Ectodermal cell (in vitro differentiated cells): Measurements from ENCODE around the gene COL18A1.
"Not testable (repeated sequence)": the region's sequence is repeated elsewhere in the genome, so short reads cannot be mapped to it uniquely, and the experiment has no call there.

Experiments used
- H3K27ac ChIP-seq: 2 replicates; pipeline ENCODE4 v1.7.0; 2013; ENCODE audit warnings: mild to moderate bottlenecking, low read depth, low read length; ENCODE audit not compliant: insufficient read depth, poor library complexity, severe bottlenecking
- H3K27me3 ChIP-seq: 2 replicates; pipeline ENCODE4 v1.7.0; 2013; ENCODE audit warnings: mild to moderate bottlenecking, low read length; ENCODE audit not compliant: insufficient read depth, control insufficient read depth, poor library complexity, severe bottlenecking
- H3K36me3 ChIP-seq: one replicate; pipeline ENCODE4 v1.7.0; 2013; ENCODE audit warnings: low read length; ENCODE audit not compliant: control insufficient read depth, insufficient read depth
- H3K4me1 ChIP-seq: one replicate; pipeline ENCODE4 v1.7.0; 2013; ENCODE audit warnings: low read length; ENCODE audit not compliant: control insufficient read depth, insufficient read depth
- H3K4me3 ChIP-seq: 2 replicates; pipeline ENCODE4 v1.7.0; 2013; ENCODE audit warnings: low read depth, low read length, control low read depth; ENCODE audit not compliant: insufficient read depth
- H3K9me3 ChIP-seq: 2 replicates; pipeline ENCODE4 v1.7.0; 2013; ENCODE audit warnings: mild to moderate bottlenecking, low read length, moderate library complexity; ENCODE audit not compliant: control insufficient read depth
- WGBS, 2 experiments: methylation state at CpG; one replicate each; pipeline ENCODE4 v1.1.7; 2013; ENCODE audit warnings: missing lambda C conversion rate in 2 of 2; 5-methylcytosine and 5-hydroxymethylcytosine counted together

COL18A1 gene

DNA sequence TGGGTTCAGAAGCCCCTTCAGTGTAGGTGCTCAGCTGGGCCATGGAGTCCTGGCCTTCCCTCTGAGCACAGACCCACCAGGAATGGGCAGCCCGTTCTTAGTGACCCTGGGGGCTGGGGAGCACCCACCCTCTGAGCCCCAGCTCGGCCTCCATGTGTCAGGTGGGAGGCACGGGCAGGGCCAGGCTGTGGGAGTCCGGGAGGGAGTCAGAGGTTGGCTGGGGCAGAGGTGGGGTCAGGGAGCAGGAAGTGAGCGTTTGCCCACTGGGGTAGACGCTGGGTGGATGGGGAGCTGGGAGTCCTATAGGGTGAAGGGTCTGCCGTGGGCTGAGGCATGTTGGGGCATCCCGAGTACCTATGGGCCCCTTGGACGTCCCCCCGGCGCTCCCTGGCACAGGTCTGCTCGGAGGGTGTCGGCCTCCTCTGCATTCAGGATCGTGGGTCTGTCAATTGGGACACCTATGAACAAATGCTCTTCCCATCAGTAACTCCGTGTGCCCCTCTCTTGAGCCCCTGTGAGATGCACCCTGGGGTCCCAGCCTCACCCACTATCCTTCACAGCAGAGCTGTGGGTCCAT lies 30.5 kb downstream of the COL18A1 start:
- no peaks in the 10 kb centered on the region for H3K9me3 ChIP-seq
- H3K4me1 ChIP-seq: peaks cover 18% of the 10 kb centered on the region
- H3K27ac ChIP-seq: no peak overlapping the region
- WGBS, 2 experiments: 90% methylated on average over 15 of the region's 15 CpGs
- H3K27me3 ChIP-seq: no peaks in the 10 kb centered on the region
- H3K36me3 ChIP-seq: no peaks in the 10 kb centered on the region
- no peak overlapping the region for H3K4me3 ChIP-seq

DNA sequence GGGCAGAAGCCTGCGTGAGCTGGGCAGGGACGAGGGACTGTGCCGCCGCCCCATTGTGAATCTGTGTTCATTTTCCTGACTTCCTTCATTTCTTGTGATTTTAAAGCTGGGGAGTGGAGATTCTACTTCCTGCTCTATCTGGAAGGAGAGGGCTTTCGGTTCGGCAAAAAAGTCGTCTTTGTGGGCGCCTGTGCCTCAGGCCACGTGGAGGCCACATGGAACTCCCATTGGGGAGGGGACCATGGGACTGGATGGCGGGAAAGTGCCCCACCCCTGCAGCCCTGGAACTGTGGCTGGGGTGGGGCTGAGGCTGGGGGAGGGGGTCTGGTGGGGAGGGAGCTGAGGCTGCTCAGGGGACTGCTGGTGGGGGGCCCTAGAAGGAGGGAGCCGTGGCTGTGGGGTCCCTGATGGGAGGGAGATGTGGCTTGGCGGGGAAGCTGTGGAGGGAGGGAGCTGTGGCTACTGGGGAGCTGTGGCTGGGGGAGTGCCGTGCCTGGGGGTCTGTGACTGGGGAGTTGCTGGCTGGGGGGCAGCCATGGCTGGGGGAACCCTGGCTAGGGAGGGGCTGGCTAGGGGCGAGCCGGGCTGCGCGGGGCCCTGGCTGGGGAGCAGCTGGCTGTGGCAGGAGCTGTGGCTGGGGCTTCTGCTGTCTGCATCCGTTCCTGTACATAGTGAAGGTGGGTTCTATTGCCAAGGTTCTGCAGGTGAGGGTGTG lies 31.5 kb downstream of the COL18A1 start:
- WGBS, 2 experiments: 91 to 92% methylated on average over 18 of the region's 18 CpGs
- H3K4me3 ChIP-seq: no peak overlapping the region
- H3K27ac ChIP-seq: no peak overlapping the region

DNA sequence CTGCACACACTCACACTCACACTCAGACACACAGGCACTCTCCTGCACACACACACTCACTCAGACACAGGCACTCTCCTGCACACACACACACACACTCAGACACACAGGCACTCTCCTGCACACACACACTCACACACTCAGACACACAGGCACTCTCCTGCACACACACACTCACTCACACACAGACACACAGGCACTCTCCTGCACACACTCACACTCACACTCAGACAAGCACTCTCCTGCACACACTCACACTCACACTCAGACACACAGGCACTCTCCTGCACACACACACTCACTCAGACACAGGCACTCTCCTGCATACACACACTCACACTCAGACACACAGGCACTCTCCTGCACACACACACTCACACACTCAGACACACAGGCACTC lies 32.9 kb downstream of the COL18A1 start:
- H3K4me3 ChIP-seq, H3K36me3 ChIP-seq, H3K27me3 ChIP-seq, H3K4me1 ChIP-seq, H3K9me3 ChIP-seq, H3K27ac ChIP-seq: not testable (repeated sequence)

More for the DNA sequence above, 31.5 kb downstream of the COL18A1 start:
- Histone ChIP-seq H3K4me1 (peaks cover 10% of the 10 kb centered on the region), H3K9me3 (no peaks in the 10 kb centered on the region), H3K27me3 (no peaks in the 10 kb centered on the region), H3K36me3 (no peaks in the 10 kb centered on the region)

DNA sequence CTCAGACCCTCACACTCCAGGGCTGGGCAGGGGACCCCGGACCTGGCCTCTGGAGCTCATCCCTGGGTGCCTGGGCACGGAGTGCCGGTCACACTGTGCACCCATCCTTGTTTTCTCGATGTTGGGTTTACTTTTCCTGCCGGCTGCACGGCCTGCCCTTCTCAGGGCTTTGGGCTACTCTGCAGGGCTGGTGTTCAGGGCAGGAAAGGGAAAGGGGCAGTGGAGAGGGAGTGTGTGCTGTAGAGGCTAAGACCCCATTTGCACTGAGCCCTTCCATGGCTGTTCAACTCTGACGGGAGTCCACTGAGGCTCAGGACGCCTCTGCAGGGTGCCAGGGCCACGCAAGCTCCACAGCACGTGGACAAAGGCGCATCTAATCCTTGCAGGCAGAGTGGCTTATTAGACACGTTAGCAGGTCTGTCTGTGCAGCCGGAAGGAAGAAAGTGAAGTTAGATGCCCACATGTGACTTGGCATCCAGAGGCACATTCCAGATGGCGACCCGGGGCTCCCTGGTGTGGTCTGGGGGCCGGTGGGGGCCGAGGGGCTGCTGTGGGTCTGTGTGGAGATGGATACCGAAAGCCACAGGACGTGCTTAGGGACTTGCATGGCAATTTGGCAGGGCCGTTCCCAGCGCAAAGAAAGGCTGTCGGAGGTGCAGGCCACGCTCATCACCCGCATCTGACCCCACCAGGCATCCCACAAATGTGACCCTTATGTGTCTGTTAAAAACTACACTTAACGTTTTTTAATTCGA lies 33.6 kb downstream of the COL18A1 start:
- WGBS, 2 experiments: 89% methylated on average over 26 of the region's 26 CpGs
- H3K27ac ChIP-seq: no peak overlapping the region
- H3K27me3 ChIP-seq: no peaks in the 10 kb centered on the region
- H3K36me3 ChIP-seq: no peaks in the 10 kb centered on the region
- peaks cover 5% of the 10 kb centered on the region for H3K4me1 ChIP-seq
- H3K4me3 ChIP-seq: no peak overlapping the region
- H3K9me3 ChIP-seq: no peaks in the 10 kb centered on the region

DNA sequence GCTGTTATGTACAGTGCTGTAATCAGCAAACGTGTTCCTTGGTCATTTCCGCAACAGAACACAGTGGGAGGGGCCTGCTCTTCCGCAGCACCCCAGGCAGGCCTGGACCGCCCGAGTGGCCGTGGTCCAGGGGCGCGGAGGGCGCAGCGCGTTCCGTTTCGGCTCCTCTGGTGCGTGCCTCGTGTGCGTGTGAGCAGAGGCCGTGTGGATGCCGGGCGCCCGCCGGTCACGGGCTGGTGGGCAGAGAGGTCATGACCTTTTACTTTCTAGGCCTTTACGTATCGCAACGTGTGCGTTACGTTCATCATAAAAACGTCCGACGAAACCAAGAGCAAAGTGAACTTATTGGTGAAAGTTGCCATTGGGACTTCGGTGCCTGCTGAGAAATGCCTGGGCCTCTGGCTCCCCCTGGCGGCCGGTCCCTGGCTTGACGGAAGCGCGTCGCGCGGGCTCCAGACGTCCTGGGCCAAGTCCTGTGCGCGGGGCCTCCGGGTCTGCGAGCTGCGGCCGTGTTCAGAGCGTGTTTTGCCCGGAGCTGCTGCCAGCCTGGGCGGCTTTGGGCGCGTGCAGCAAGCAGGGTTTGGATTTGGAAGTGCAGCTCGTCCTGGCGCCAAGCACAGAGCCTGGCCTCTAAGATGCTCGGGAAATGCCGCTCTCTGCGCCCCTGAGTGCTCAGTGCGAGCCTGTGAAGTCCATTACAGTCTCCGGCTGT lies 34.4 kb downstream of the COL18A1 start:
- H3K4me3 ChIP-seq: no peak overlapping the region
- no peaks in the 10 kb centered on the region for H3K36me3 ChIP-seq
- H3K4me1 ChIP-seq: peaks cover 5% of the 10 kb centered on the region
- no peaks in the 10 kb centered on the region for H3K9me3 ChIP-seq
- no peak overlapping the region for H3K27ac ChIP-seq
- H3K27me3 ChIP-seq: no peaks in the 10 kb centered on the region
- WGBS, 2 experiments: 55 to 56% methylated on average over 58 of the region's 58 CpGs

DNA sequence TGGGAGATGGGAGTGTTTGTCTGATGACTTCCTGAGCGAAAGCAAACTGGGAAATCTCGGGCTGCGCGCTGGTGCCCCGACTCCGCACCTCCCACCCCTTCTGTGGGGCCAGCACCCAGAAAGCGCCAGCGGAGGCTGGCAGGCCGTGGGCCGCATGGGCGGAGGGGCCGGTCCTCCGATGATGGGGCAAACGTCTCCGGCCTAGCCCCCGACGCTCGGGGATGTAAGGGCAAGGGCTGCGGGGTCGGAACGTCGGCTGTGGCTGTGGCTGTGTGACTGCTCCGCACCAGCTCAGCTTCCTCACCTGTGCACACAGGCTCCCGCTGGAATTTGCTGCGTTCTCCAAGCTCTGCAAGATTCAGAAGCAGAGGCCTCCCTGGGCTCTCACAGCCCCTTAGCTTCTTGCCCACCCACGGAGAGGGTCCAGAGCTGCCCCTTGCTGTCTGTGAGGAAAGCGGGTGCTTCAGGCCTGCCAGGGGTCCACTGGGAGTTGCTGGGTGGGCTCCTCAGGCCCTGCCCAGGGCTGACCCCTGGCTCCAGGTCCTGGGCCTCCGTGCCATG lies 35.0 kb downstream of the COL18A1 start:
- Histone ChIP-seq H3K27ac (no peak overlapping the region), H3K4me3 (no peak overlapping the region), H3K27me3 (no peaks in the 10 kb centered on the region), H3K36me3 (no peaks in the 10 kb centered on the region), H3K9me3 (no peaks in the 10 kb centered on the region), H3K4me1 (peaks cover 5% of the 10 kb centered on the region)
- WGBS, 2 experiments: 96% methylated on average over 28 of the region's 28 CpGs

DNA sequence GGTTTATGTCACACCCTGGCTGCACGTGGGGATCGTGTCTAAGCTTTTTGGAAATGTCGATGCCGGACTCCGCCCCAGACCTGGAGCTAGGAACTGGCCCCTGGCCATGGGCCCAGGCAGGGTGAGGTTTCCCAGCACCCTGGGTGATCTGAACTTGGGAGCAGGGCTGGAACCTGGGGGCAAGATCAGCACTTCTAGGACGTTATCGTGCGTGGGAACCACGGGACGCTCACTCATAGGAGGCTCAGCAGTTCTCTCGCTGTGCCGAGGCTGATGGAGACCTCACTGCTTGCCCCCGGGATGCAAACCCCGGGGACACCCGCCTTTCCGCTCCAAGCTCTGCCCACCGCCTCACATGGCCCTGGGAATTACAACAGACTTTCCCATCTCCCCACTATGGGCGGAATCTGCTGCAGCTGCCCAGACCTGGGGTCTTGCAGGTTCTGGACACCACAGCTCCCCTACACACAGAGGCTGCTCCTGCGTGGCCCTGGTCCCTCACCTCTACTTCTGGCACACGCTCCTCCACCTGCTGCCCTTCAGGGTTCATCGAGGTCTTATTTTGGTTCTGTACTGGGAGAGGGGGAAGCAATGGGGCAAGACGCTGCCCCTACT lies 35.9 kb downstream of the COL18A1 start:
- Histone ChIP-seq H3K27me3 (no peaks in the 10 kb centered on the region), H3K27ac (no peak overlapping the region), H3K9me3 (no peaks in the 10 kb centered on the region), H3K4me3 (no peak overlapping the region), H3K36me3 (no peaks in the 10 kb centered on the region), H3K4me1 (peaks cover 5% of the 10 kb centered on the region)
- WGBS, 2 experiments: 94 to 95% methylated on average over 22 of the region's 22 CpGs

DNA sequence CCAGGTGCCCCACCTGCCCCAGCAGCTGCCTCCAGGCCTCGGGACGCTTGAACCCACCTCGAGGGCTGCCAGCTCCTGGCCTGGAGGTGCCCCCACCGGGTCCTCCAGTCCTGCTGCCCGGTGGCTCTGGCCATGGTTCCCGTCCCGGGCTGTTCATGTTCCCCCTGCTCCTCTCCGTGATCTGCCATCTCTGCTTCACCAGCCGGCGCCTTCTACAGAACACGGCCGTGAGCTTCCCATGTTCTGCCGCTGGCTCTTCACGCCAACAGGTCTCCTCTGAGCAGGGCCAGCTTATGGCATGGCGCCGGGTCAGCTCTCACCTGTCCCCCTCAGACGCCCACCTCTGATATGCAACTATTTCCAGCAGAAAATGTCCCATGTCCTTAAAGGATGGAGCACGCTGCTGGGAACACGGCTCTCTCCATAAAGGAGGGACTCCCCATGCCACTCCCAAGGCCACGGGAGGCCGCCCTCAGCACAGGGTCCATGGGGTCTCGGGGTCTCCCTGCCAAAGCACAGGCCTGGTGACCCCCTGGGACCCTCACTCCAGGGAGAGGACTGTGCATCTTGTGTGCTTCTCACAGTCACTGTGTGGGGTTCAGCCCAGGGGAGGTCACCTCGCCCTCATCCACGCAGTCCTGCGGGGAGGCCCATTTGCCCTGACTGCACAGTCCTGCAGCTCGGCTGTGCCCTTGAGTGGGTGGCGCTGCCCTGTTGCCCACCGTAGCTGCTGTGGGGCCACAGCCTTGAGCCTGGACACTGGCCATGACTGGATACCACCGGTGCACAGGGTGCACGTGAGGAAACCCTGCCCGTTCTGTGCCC lies 36.7 kb downstream of the COL18A1 start:
- Histone ChIP-seq H3K36me3 (no peaks in the 10 kb centered on the region), H3K4me3 (no peak overlapping the region), H3K27me3 (no peaks in the 10 kb centered on the region), H3K4me1 (peaks cover 5% of the 10 kb centered on the region), H3K9me3 (no peaks in the 10 kb centered on the region), H3K27ac (no peak overlapping the region)
- 96% methylated on average over 31 of the region's 31 CpGs for WGBS, 2 experiments

DNA sequence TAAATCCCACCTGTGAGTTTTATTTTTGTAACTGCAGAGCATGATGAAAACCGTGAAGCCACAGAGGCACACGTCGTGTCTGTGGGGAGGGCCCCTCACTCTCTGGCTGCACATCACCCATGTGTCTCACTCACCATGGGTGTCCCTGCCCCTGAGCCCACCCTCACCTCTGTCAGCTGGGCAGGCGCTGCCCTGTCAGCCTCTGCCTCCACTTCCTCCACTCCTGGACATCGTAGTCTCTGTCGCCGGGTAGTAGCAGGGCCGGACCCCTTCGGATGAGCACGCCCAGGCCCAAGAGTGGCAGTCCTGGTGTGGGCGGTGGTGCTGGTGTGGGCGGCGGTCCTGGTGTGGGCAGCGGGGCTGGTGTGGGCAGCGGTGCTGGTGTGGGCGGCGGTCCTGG lies 37.3 kb downstream of the COL18A1 start:
- no peaks in the 10 kb centered on the region for H3K36me3 ChIP-seq
- no peaks in the 10 kb centered on the region for H3K9me3 ChIP-seq
- no peak overlapping the region for H3K27ac ChIP-seq
- peaks cover 5% of the 10 kb centered on the region for H3K4me1 ChIP-seq
- no peak overlapping the region for H3K4me3 ChIP-seq
- 97 to 98% methylated on average over 17 of the region's 17 CpGs for WGBS, 2 experiments
- no peaks in the 10 kb centered on the region for H3K27me3 ChIP-seq
